Measurements from ENCODE around the gene FAM120AOS.

FAM120AOS gene

DNA sequence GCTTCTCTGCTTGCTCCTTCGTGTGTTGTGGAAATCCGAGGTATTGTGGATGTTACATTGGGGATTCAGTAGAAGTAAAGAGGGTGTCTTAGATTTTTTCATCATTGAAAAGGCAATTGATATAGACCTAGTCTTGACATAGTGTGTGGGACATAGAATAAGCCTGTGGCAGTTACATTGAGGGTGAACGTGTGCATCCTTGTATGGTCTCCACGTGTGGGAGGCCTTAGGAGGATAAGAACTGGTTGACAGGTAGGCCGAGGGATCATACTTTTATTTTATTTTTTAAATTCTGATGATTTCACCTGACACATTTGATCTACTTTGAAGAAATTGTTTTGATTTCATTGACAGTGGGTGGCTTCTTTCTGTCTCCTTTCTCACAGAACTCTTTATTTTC is 17.0 kb upstream of the FAM120AOS start:
- no peak overlapping the region for H3K4me3 ChIP-seq (ENCODE audit: low read depth, low read length)
- TF ChIP-seq CTCF (IDR thresholded peaks at IDR 0.05; ENCODE audit: low read depth, low read length, missing control alignments) = no peak
- no peak for DNase-seq (ENCODE audit: low read depth)
- in situ Hi-C loops (cut with HindIII; ENCODE audit: low sequenced_read_pairs) = no loop called here

GRCh38 chr9:93468763-93469456 is 15.5 kb upstream of the FAM120AOS start:
- no peak for DNase-seq (ENCODE audit: low read depth)
- H3K4me3 ChIP-seq (ENCODE audit: low read depth, low read length) = no peak overlapping the region
- TF ChIP-seq CTCF (IDR thresholded peaks at IDR 0.05; ENCODE audit: low read depth, low read length, missing control alignments) = no peak

GRCh38 chr9:93467462-93467861 is 14.1 kb upstream of the FAM120AOS start:
- no peak for DNase-seq (ENCODE audit: low read depth)
- in situ Hi-C loops (cut with HindIII; ENCODE audit: low sequenced_read_pairs) = no loop called here
- TF ChIP-seq CTCF (IDR thresholded peaks at IDR 0.05; ENCODE audit: low read depth, low read length, missing control alignments) = no peak
- H3K4me3 ChIP-seq (ENCODE audit: low read depth, low read length) = no peak overlapping the region

More at GRCh38 chr9:93468763-93469456, 15.5 kb upstream of the FAM120AOS start:
- in situ Hi-C loops (cut with HindIII; ENCODE audit: low sequenced_read_pairs) = no loop called here

DNA sequence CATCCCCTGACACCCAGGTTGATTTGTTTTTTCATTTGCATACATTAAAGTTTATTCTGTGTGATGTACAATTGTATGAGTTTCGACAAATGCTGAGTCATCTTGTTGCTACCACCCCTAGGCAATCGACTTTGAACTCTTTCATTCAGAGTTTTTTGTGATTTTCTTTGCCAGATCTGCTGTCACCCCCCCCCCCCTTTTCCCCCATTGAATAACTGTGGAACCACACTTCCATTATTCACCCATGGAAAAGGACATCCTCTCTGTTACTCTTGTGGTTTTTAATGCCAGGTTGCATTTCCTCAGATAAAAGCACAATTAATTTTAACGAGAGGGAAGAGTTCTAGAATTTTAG is 13.7 kb upstream of the FAM120AOS start:
- in situ Hi-C loops (cut with HindIII; ENCODE audit: low sequenced_read_pairs) = no loop called here
- no peak for DNase-seq (ENCODE audit: low read depth)
- no peak for TF ChIP-seq CTCF (IDR thresholded peaks at IDR 0.05; ENCODE audit: low read depth, low read length, missing control alignments)
- no peak overlapping the region for H3K4me3 ChIP-seq (ENCODE audit: low read depth, low read length)

GRCh38 chr9:93466416-93467061 is 13.2 kb upstream of the FAM120AOS start:
- no peak overlapping the region for H3K4me3 ChIP-seq (ENCODE audit: low read depth, low read length)
- no peak for TF ChIP-seq CTCF (IDR thresholded peaks at IDR 0.05; ENCODE audit: low read depth, low read length, missing control alignments)
- in situ Hi-C loops (cut with HindIII; ENCODE audit: low sequenced_read_pairs) = no loop called here
- DNase-seq (ENCODE audit: low read depth) = no peak

DNA sequence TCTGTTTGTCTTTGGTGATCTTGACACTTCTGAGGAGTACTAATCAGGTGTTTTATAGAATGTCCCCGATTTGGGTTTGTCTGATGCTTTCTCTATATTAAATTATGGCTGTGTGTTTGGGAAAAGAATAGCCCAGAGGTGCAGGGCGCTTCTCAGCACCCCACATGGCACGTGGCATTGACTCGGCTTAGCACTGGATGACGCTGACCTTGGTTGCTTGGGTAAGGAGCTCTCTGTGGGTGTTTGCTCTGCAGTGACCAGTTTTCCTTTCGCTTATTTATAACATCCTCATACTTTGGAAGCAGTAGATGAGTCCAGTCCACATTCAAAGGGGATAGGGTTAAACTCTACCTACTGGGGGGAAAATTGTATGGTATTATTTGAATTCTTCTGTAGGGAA is 12.5 kb upstream of the FAM120AOS start:
- no peak for DNase-seq (ENCODE audit: low read depth)
- in situ Hi-C loops (cut with HindIII; ENCODE audit: low sequenced_read_pairs) = no loop called here

More for the DNA sequence above, 12.5 kb upstream of the FAM120AOS start:
- no peak overlapping the region for H3K4me3 ChIP-seq (ENCODE audit: low read depth, low read length)
- no peak for TF ChIP-seq CTCF (IDR thresholded peaks at IDR 0.05; ENCODE audit: low read depth, low read length, missing control alignments)

Measured in astrocyte of the cerebellum (primary cell).